K562 (cell line): ENCODE results near the gene NUDT9. TPM values are rescaled to one million over a fixed set of nuclear protein-coding genes. Genes with fewer than 3 reads are reported as not detected.

ENCODE experiments used
- CBFA2T3 ChIP-seq: fragments of 450-650 bp; IDR thresholded peaks from 2 replicates; pipeline ENCODE4 v1.6.1; 2017
- EP400 ChIP-seq: fragments of 450-650 bp; IDR thresholded peaks from 2 replicates; pipeline ENCODE4 v1.6.1; 2017; ENCODE audit warnings: antibody characterized with exemption, mild to moderate bottlenecking, moderate library complexity
- ETV1 ChIP-seq: fragments of 450-650 bp; conservative IDR thresholded peaks from 2 replicates; pipeline ENCODE4 v1.6.1; 2016; ENCODE audit warnings: missing genetic modification characterization, control low read depth, low read depth, missing compliant biosample characterization
- FOSL1 ChIP-seq: fragments of 200-800 bp; sonication (Bioruptor generic); conservative IDR thresholded peaks from 2 replicates; pipeline ENCODE4 v1.6.1; 2016; ENCODE audit warnings: missing genetic modification characterization, missing compliant biosample characterization
- FOXJ2 ChIP-seq: fragments of 200-800 bp; sonication (Bioruptor generic); IDR thresholded peaks from 2 replicates; pipeline ENCODE4 v1.6.1; 2016; ENCODE audit warnings: missing genetic modification characterization, missing compliant biosample characterization
- HDAC2 ChIP-seq: fragments of 450-650 bp; IDR thresholded peaks from 2 replicates; pipeline ENCODE4 v1.6.1; 2016; ENCODE audit warnings: mild to moderate bottlenecking
- HNRNPLL ChIP-seq: fragments of 200-400 bp; formaldehyde crosslinking; IDR thresholded peaks from 2 replicates; pipeline ENCODE4 v1.6.1; 2017; ENCODE audit warnings: low read length, low read depth, mild to moderate bottlenecking; ENCODE audit not compliant: poor library complexity, severe bottlenecking
- ID3 ChIP-seq, 2 experiments: fragments of 250-450 bp in 1 of 2; fragments of 450-650 bp in 1 of 2; sonication (Bioruptor Pico) in 1 of 2; IDR thresholded peaks; 2 replicates each; pipeline versions ENCODE4 v1.6.1 to v1.8.0; 2016 to 2021; ENCODE audit warnings: mild to moderate bottlenecking in 2 of 2, moderate library complexity in 2 of 2, missing compliant biosample characterization in 1 of 2, missing genetic modification characterization in 1 of 2
- KDM4B ChIP-seq, 2 experiments: fragments of 450-650 bp in 1 of 2; sonication (generic) in 1 of 2; IDR thresholded peaks; 2 replicates each; pipeline ENCODE4 v1.6.1; 2016 to 2017; ENCODE audit warnings: borderline replicate concordance in 2 of 2, antibody characterized with exemption in 1 of 2, low read depth in 1 of 2, mild to moderate bottlenecking in 1 of 2
- L3MBTL2 ChIP-seq: fragments of 450-650 bp; IDR thresholded peaks from 2 replicates; pipeline ENCODE4 v1.6.1; 2016; ENCODE audit warnings: mild to moderate bottlenecking, moderate library complexity
- MTA3 ChIP-seq: fragments of 450-650 bp; formaldehyde crosslinking; IDR thresholded peaks from 2 replicates; pipeline ENCODE4 v1.6.1; 2017; ENCODE audit warnings: mild to moderate bottlenecking, borderline replicate concordance
- NCOR1 ChIP-seq: fragments of 450-650 bp; IDR thresholded peaks from 2 replicates; pipeline ENCODE4 v1.6.1; 2016; ENCODE audit warnings: mild to moderate bottlenecking, moderate library complexity
- NUFIP1 ChIP-seq: fragments of 450-650 bp; IDR thresholded peaks from 2 replicates; pipeline ENCODE4 v1.6.1; 2018; ENCODE audit not compliant: partially characterized antibody
- RFX7 ChIP-seq: fragments of 250-450 bp; sonication (Bioruptor Pico); IDR thresholded peaks from 2 replicates; pipeline ENCODE4 v1.5.1; 2021; ENCODE audit warnings: mild to moderate bottlenecking
- SMAD4 ChIP-seq: fragments of 250-450 bp; sonication (Bioruptor Pico); conservative IDR thresholded peaks from 2 replicates; pipeline ENCODE4 v1.8.0; 2021; ENCODE audit warnings: inconsistent platforms, mild to moderate bottlenecking, moderate library complexity
- SOX6 ChIP-seq: fragments of 450-650 bp; IDR thresholded peaks from 2 replicates; pipeline ENCODE4 v1.6.1; 2014; ENCODE audit warnings: mild to moderate bottlenecking
- TCF7L2 ChIP-seq: fragments of 150-350 bp; IDR thresholded peaks from 2 replicates; pipeline ENCODE4 v1.6.1; 2016; ENCODE audit warnings: low read depth, mild to moderate bottlenecking, low read length, moderate library complexity
- TRIM25 ChIP-seq: fragments of 450-650 bp; IDR thresholded peaks from 2 replicates; pipeline ENCODE4 v1.7.0; 2016; ENCODE audit warnings: borderline replicate concordance
- ZBTB26 ChIP-seq: fragments of 450-650 bp; formaldehyde crosslinking; IDR thresholded peaks from 2 replicates; pipeline ENCODE4 v1.4.0; 2022; ENCODE audit warnings: missing genetic modification characterization
- ZNF639 ChIP-seq, 2 experiments: fragments of 200-800 bp in 1 of 2; sonication (Bioruptor generic) in 1 of 2; sonication (generic) in 1 of 2; formaldehyde crosslinking in 1 of 2; IDR thresholded peaks in 1 of 2; conservative IDR thresholded peaks in 1 of 2; 2 replicates each; pipeline versions ENCODE4 v1.5.0 to v1.6.1; 2016 to 2020; ENCODE audit warnings: missing compliant biosample characterization in 1 of 2, missing genetic modification characterization in 1 of 2, missing genetic modification reagents in 1 of 2
- ZNF695 ChIP-seq: fragments of 450-650 bp; formaldehyde crosslinking; IDR thresholded peaks from 2 replicates; pipeline ENCODE4 v1.4.0; 2020; ENCODE audit warnings: mild to moderate bottlenecking, moderate library complexity
- polyA plus RNA-seq, 8 experiments: library from polyadenylated mRNA; depleted of rRNA in 4 of 8; stranded (reverse) in 5 of 8; unstranded in 3 of 8; fragments of >200 nt; fragmentation: Nextera tagmentation in 2 of 8; fragmentation: Illumina TruSeq in 1 of 8; extraction: Ambion mirVana in 2 of 8; extraction: Trizol in 1 of 8; gene quantifications; 2 replicates each; pipeline versions ENCODE4 v1.2.1 to v1.2.3, GENCODE V29; 2011 to 2014; ENCODE audit warnings: inconsistent platforms in 1 of 8, missing spikeins in 1 of 8
- total RNA-seq, 7 experiments: library from RNA; depleted of rRNA in 6 of 7; stranded (reverse); fragments of >200 nt in 6 of 7; fragmentation: Illumina TruSeq in 2 of 7; extraction: Trizol in 2 of 7; gene quantifications; 2 replicates each; pipeline versions ENCODE4 v1.2.1 to v1.2.3, GENCODE V29; 2011 to 2021; ENCODE audit warnings: low replicate concordance in 1 of 7

Gene NUDT9
- total and polyA plus RNA-seq, 9 of the 15 experiments (the other 6 are each of a cell fraction or from before 2014, with no cell fraction given), result 8.5 to 20.8 (median 18.0) TPM

- TF ChIP-seq FOSL1 (tag) (peak; percentile 26; the same call in 1 of the 2 replicates), HDAC2 (peak; percentile 93), ZNF695 (CRISPR knock-in tag) (no peak), L3MBTL2 (peak; percentile 97), TCF7L2 (0 out of 2 replicates have a peak, but pooled peaks have one; percentile 35), ZBTB26 (no peak), TRIM25 (no peak), RFX7 (no peak), ZNF639 (CRISPR knock-in tag; conservative IDR thresholded peaks at IDR 0.05 in 1 of 2, IDR thresholded peaks at IDR 0.05 in 1 of 2) (0 out of 4 replicates have a peak, but pooled peaks of 1 of the 2 experiments have one; percentile 17), KDM4B (IDR thresholded peaks at IDR 0.05; ENCODE audit: borderline replicate concordance in 2 of 2, low read depth in 1 of 2) (peak in 1 of 2 experiments; percentile 74; a peak in 1 of 4 replicates), NUFIP1 (no peak), EP400 (peak; percentile 86), SOX6 (peak; percentile 70; the same call in 1 of the 2 replicates), ETV1 (tag) (peak; percentile 35; the same call in 1 of the 2 replicates), NCOR1 (peak; percentile 47; the same call in 1 of the 2 replicates), ID3 (CRISPR knock-in tag; IDR thresholded peaks at IDR 0.05) (no peak), ID3 (tag; IDR thresholded peaks at IDR 0.05) (peak; percentile 70; the same call in 1 of the 2 replicates), CBFA2T3 (peak; percentile 64), MTA3 (peak; percentile 85; the same call in 1 of the 2 replicates), SMAD4 (CRISPR knock-in tag) (peak; percentile 87), FOXJ2 (tag) (peak; percentile 54; the same call in 1 of the 2 replicates), HNRNPLL (peak; percentile 94)
Observed at GRCh38 chr4:87422104-87423052, at the start of gene NUDT9 (continued).
